Measurements from ENCODE around the gene ONECUT3.
"Not testable (repeated sequence)": the region's sequence is repeated elsewhere in the genome, so short reads cannot be mapped to it uniquely, and the experiment has no call there.

ONECUT3 gene

DNA sequence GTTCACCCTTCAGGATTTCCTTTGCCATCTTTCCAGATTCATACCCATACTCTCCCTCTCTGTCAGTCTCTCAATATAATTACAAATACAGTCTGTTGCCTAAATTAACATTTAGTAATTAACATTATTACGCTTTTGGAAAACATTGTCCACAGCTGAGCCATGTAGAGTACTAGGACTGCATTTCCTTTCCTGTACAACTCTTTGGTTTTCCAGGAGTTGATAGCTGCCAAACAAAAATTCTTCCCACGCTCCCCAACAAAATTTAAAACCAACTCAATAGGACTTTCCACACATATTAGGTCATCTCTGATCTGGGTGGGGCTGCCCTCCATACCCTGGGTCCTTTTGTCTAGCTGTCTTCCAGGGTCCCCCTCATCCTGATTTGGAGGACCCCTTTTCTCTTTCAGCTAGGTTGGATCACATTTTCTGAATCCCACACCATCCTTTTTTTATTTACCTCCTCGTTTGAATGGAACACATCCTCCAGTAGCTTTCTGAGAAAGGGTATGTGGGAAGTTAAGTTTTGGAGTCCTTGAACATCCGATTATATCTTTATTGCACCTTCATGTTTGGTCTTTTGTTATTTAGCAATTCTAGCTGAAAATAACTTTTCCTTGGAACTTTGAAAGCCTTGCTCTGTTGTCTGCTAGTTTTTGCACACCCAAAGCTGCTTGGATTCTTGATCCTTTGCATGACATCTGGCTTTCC is 17.7 kb downstream of the ONECUT3 start:
- no peak for DNase-seq

DNA sequence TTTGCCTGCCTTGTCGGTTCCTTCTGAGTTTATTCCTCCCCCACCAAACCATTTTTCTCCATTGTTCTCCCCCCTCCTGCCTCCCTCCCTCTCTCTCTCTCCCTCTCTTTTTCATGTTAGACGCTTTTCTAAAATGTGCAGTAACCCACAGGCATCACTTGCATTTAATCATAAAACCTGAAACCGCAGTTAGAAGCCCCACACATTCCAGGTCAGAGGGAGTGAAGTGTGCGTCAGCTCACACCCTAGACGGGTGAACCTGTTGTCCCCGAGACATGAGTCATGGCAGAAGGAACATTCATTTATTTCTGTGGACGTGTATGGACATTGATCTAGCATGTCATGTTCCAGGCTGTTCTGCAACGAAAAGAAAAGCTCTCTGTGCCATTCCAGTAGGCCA is 19.9 kb downstream of the ONECUT3 start:
- no peak for DNase-seq

DNA sequence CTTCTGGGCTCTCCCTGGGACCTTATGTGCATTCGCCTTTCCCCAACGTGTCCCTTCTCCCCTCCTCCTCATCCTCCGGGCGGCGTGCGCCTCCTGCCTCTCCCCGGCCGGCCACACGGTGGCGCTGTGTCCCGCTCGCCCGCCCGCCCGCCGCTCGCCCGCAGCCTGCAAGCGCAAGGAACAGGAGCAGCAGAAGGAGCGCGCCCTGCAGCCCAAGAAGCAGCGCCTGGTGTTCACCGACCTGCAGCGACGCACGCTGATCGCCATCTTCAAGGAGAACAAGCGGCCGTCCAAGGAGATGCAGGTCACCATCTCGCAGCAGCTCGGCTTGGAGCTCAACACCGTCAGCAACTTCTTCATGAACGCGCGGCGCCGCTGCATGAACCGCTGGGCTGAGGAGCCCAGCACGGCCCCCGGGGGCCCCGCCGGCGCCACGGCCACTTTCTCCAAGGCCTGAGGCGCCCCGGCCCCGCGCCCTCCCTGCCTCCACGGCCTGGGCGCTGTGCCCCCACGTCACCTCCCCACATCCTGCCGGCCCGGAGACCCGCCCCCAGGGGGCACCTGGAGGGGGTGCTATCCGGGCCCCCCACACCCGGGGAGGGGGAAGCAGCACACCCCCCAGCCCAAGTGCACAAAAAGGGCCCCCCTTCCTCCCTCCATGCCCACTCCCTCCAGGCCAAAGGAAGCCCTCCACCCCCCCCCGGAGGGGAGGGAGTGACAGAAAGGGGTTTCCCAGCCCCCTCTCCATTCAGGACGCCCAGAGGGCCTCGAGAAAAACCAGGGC is 21.9 kb downstream of the ONECUT3 start:
- DNase-seq: peak; percentile 56

- no peak for DNase-seq
Measured at GRCh38 chr19:1775951-1776605, 22.8 kb downstream of the ONECUT3 start.

DNA sequence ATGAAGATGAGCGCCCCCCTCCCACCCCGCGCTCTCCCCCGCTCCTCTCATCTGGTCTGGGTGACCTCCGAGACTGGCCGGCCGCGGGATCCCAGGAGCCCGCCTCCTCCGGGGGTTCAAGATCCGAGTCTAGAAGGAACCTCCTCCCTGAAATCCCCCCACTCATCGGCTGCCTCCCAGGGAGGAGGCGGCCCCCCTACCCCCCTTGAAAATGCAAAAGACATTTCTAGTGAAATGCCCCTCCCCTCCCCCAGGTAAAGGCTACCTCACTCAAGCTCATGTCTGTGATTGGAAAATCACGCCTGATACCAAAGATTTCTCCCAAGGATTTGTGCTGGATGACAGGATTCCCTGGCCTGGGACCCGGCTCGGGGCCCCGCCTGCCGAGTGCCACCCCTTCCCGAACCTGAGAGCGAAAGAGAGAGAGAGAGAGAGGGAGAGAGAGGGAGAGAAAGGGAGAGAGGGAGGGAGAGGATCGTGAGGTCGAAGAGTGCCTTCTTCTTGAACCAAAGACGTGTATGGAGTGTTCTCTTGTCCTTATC is 23.4 kb downstream of the ONECUT3 start:
- DNase-seq: no peak

DNA sequence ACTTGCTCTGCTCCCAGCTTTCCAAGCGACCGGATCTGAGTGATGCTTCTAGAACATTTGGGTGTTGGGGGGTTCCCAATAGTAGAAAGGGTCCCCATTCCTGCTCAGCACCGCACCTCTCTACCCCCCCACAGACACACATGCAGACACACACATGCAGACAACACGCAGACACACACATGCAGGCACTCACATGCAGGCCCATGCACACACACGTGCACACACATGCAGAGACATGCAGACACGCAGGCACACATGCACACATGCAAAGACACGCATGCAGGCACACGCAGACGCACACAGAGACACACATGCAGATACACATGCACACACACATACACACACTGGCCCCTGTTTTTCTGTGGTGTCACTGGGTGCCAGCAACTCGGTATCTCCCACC is 23.8 kb downstream of the ONECUT3 start:
- DNase-seq: no peak

DNA sequence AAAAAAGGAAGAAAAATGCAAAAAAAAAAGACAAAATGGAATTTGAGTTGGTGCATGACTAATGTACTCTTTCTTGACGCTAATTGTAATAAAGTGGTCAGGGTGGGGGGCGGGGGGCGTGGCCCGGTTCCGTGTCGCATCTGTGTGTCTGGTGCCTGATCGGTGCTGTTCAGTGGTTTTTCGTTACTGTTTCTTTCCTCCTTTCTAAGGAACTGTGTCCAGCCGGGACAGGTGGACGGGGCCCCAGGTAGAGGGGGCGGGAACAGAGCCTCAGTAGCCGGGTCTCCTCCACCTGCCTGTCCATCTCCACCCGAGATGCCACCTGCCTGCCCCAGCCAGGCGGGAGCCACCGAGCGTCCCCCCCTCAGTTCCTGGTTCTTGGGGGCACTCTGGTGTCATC is 26.3 kb downstream of the ONECUT3 start:
- no peak for DNase-seq

DNA sequence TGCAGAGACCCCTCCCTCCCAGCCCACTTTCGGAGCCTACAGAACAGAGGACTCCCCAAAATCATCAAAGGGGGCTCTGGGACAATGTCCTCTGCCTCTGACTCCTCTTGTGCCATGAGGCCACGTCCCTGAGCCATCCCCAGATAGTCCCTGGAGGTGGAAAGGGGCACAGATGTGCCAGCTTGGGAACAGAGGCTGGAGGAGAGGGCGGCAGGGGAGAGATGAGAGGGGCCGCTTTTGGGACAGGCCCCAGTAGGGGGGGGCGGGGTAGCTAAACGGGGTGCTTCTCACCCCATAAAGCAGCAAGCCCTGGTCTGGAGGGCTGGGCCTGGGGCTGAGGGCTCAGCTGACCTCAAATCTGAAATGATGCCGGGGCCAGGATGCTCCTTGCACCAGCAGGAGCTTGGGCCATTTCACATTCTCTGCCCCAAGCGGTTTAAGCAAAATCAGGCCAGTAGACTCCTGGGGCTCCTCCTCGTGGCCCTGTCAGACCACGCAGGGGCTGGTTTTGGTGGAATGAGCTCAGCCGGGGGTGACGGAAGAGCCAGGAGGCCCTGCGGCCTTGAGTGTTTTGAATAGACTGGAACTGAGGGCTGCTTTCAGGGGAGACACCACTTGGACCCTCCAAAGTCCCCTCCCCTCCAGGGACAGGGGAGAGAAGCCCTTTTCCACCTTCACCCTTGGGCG is 27.1 kb downstream of the ONECUT3 start:
- DNase-seq: no peak

DNA sequence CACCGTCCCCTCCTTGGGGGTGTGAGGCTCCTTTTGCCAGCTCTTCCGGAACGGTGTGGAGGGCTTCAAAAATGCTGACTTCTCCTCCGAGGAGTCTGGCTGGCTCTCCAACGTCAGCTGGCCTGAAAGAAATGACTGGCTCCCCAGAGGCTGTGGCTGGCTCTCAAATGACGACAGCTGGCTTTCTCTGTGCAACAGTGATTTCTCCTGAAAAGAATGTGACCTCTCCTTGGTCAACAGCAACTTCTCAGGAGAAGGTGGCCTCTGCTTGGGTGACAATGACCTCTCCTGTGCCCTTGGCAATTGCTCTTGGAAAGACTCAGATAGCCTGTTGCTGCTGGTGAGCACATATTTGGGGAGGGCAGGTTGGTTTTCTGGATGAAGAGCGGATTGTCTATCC is 29.2 kb downstream of the ONECUT3 start:
- DNase-seq: no peak

GRCh38 chr19:1783354-1783753 is 30.0 kb downstream of the ONECUT3 start:
- DNase-seq: no peak

- DNase-seq: no peak
Measured at GRCh38 chr19:1783874-1784273, 30.6 kb downstream of the ONECUT3 start.

DNA sequence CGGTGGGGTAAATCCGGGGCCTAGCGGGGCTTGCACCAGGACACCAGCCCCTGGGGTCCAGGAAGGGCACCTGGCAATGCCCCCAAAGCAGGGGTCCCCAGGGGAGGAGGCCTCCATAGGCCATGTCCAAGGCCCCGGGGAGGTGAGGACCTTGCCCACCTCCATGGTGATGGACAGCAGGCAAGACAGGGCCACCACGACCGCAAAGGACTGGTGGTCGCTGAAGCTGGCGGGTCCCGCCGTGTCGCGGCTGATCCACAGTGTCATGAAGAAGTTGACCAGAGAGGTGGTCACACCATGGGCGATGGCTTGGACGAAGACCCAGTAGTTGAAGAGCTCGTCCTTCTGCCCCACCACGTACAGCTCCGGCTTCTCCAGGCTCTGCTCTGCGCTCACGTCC is 32.0 kb downstream of the ONECUT3 start:
- no peak for DNase-seq

DNA sequence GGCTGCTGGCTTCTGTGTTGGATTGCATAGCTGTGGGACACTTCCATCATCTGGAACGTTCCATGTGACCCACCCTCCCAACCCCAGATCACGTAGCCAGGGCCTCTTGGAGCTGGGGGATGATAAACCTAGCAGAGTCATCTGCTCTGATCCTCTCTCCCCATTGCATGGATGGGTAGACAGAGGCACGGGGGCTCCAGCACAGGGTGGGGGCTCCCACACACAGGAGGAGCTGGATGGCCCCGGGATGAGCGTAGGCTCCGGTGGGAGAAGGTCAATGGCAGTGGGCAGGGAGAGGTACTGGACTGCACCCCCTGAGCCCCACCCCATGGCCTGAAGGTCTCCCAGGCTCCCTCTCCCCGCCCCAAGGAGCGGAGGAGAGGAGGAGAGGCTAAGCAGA is 33.4 kb downstream of the ONECUT3 start:
- DNase-seq: no peak

GRCh38 chr19:1787116-1787515 is 33.8 kb downstream of the ONECUT3 start:
- no peak for DNase-seq

DNA sequence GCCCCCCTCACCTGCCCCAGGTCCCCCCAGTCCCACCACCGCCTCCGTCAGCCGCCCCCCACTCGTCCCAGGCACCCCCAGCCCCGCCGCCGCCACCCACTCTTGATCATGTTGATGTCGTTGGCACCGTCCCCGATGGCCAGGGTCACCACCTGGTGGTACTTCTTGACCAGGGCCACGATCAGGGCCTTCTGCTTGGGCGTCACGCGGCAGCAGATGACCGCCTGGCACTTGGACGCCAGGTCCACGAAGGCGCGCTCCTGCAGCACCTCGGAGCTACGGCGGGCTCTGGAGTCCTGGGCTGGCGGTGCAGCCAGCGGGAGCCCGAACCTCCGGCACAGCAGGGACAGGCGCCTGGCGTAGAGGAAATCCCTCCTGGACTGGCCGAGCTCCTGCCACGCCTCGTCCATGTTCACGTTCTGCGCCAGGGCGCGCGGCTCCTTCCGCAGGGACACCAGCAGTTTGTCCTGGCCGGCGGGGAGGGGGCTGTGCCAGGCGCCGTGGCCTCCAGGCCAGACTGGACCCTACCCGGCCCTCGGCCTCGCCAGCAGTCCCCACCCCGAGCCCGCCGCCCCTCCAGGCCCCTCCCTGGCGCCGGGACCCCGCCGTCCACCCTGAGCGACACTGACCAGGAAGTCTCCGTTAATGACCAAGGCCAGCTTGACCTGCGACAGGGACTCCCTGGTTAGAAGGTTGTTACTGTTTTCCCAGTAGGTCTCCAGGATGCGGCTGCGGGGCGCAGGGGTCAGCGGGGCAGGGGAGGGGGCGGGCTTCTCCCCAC is 36.1 kb downstream of the ONECUT3 start:
- no peak for DNase-seq

- DNase-seq: no peak
Measured at GRCh38 chr19:1790054-1790792, 36.9 kb downstream of the ONECUT3 start.

GRCh38 chr19:1791879-1792278 is 38.6 kb downstream of the ONECUT3 start:
- DNase-seq: no peak

- no peak for DNase-seq
Measured at GRCh38 chr19:1794424-1795172, 41.3 kb downstream of the ONECUT3 start.

- no peak for DNase-seq
Measured at GRCh38 chr19:1796395-1797142, 43.3 kb downstream of the ONECUT3 start.

- DNase-seq: not testable (repeated sequence)
Measured at GRCh38 chr19:1797313-1797712, 44.0 kb downstream of the ONECUT3 start.

Measured in activated CD4-positive, alpha-beta T cell treated with anti-CD3 and anti-CD28 coated beads for 48 hours (primary cell).